Activated T-cell treated with anti-CD3 and anti-CD28 coated beads, Interleukin-2, amount 50 U/mL, for 4 hours (primary cell): ENCODE measurements around the gene CRIP1. TPM values are rescaled to one million over a fixed set of nuclear protein-coding genes. Genes with fewer than 3 reads are reported as not detected.

Experiments
- total RNA-seq, 3 donors: library from RNA; stranded (reverse); gene quantifications; one replicate each; pipeline ENCODE4 v1.2.1, GENCODE V29; 2021

Gene CRIP1
- total RNA-seq, 3 donors from 2014 or later = 24.9 to 43.9 (median 33.5) TPM

Other genes with a start within 250 kb of the CRIP1 start
- 10 to 100 TPM; 29.4 to 33.9 (median 33.0) TPM for gene BTBD6, start 238.4 kb upstream of the CRIP1 start, total RNA-seq
- 10 to 100 TPM; 33.5 to 36.4 (median 35.4) TPM for gene BRF1, start 185.9 kb upstream of the CRIP1 start, total RNA-seq
- gene PACS2, start 172.1 kb upstream of the CRIP1 start, total RNA-seq = 10 to 100 TPM; 23.1 to 27.2 (median 24.8) TPM
- 1 to 10 TPM in 2 of 3 donors, under 1 TPM in 1; 0.71 to 1.7 (median 1.2) TPM for gene TEX22, start 88.3 kb upstream of the CRIP1 start, total RNA-seq
- gene MTA1, start 67.1 kb upstream of the CRIP1 start, total RNA-seq = 100 to 1,000 TPM; 154 to 166 (median 154) TPM
- gene CRIP2, start 12.1 kb upstream of the CRIP1 start, total RNA-seq = 1 to 10 TPM in 1 of 3 donors, under 1 TPM in 2; 0.90 to 1.4 (median 0.91) TPM
- gene TEDC1, start 4.4 kb downstream of the CRIP1 start, total RNA-seq = 10 to 100 TPM; 53.7 to 58.7 (median 57.8) TPM
- 10 to 100 TPM; 14.4 to 24.6 (median 19.5) TPM for gene TMEM121, start 39.7 kb downstream of the CRIP1 start, total RNA-seq